GM21737 (cell line): ENCODE data around the gene SLC22A7.

Experiments
- ATAC-seq: cut with Tn5 transposase; IDR thresholded peaks from one replicate; pipeline ENCODE4 v1.9.1; 2021; ENCODE audit warnings: mild to moderate bottlenecking, moderate library complexity; ENCODE audit not compliant: unreplicated experiment

Gene SLC22A7

GRCh38 chr6:43282636-43283513 lies 15.2 kb upstream of the SLC22A7 start:
- no peak for ATAC-seq

GRCh38 chr6:43283514-43283901 lies 14.6 kb upstream of the SLC22A7 start:
- no peak for ATAC-seq

- no peak for ATAC-seq
Observed at GRCh38 chr6:43283905-43284304, 14.2 kb upstream of the SLC22A7 start.

DNA sequence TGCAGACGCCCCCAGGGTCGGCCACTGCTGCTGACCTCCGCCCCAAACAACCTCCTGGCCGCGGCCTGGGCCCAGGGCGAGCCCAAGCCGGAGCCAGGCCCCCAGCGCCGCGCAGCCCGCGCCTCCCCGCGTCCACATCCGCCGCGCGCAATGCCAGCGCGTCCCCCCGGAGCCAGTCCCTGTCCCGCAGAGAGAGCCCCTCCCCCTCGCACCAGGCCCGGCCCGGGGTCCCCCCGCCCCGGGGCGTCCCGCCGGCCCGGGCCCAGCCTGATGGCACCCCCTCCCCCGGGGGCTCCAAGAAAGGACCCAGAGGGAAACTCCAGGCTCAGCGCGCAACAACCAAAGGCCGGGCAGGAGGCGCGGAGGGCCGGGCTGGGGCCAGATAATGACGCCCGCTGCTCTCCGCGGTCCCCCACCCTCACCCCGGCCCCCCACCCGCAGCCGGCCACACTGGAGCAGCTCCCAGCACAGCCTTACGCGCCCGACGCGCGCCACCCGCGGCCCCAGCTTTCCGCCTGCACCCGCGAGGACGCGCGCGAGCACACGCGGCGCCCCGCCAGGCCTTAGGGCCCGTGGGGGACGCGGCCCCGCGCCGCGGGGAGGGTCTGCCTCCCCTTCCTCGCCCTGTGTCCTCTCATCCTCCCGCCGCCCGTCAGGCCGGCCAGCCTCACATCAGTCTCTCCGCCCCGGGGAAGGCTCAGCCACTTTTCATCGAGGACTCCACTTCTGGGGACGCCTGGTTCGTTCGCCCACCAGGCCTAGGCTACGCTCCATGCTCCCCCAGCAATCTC lies 12.9 kb upstream of the SLC22A7 start:
- ATAC-seq = no peak

GRCh38 chr6:43285832-43286231 lies 12.2 kb upstream of the SLC22A7 start:
- no peak for ATAC-seq

DNA sequence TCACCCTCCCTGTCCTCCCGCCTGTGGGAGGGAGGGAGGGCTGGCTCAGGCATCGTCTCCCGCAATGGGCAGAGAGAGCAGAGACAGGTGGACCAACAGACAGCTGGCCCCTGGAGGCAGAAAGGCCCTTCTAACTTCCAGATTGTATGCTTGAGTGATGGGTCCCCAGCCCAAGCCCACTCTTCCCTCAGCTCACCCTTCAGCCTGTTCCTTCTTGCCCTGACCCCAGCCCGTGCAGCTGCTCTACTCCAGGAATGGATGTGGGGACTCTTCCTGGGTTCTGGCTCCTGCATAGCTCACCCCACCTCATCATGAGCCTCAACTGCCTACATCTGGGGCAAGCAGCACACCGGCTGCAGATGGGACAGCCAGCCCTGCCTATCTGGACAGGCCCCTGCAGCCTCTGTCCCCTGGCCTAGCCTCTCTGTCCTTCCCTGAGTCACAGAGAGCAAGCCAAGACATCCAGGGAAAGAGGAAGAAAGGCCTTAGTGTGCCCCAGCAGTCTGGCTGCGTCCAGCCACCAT lies 11.5 kb upstream of the SLC22A7 start:
- ATAC-seq = no peak

GRCh38 chr6:43286980-43287716 lies 10.9 kb upstream of the SLC22A7 start:
- no peak for ATAC-seq

DNA sequence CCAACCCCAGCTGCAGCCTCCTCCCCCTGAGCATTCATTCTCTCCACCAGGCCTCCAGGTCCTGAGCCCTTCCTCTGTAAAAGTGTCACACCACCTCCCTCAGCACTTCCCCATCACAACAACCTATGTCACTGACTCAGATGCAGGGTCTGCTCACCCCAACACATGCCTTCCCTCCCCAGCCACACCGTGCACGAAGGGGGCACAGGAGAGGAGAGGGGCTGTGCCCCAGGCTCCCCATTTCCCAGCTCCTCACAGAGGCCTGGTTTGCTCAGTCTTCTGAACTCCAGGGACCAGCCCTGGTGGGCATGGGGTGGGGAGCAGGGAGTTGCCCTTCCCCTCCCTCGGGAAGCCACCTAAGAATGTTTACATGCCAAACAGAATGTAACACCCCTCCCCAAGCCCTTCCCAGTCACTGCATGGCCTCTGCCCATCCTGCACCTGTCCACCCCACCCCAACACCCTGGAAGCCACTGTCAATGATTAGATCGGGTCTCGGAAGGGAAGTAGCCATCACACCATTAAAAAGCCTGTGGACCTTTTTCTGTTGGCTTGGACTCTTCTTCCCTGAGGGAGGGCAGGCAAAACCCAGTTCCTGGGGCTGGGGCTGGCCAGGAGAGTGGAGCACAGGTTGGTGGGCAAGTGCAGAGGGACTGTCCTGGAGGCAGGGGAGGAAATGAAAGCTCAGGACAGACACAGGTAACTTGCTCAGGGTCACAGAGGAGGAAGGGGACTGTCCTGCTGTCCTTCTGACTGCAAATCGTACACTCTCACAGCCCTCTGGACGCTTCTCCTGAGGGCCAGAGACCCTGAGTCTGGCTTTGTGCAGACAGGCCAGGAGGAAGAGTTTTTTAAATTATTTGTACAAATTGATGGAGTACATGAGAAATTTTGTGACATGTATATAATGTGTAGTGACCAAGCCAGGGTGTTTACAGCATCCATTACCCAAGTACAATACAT lies 10.1 kb upstream of the SLC22A7 start:
- no peak for ATAC-seq

- no peak for ATAC-seq
Observed at GRCh38 chr6:43290339-43290904, 7.6 kb upstream of the SLC22A7 start.

DNA sequence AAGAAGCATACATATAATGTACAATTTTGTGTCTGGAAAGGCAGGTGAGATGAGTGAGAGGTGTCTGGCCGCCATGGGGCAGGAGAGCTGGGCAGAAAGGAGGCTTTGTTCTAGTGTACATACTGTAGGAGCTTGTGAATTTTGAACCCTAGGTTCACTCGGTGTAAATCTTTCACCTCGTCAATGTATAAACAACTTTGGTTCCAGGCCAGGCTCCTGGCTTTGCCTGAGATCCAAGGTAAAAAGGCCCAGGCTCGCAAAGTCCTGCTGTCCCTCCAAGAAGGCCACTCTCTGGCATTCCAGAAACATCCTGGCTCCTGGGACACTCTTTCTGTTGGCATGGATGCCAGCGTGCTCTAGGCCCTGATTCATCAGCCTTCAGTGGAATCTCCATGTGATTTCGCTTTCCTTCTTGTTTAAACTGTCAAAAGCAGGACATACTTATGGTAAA lies 7.1 kb upstream of the SLC22A7 start:
- no peak for ATAC-seq

DNA sequence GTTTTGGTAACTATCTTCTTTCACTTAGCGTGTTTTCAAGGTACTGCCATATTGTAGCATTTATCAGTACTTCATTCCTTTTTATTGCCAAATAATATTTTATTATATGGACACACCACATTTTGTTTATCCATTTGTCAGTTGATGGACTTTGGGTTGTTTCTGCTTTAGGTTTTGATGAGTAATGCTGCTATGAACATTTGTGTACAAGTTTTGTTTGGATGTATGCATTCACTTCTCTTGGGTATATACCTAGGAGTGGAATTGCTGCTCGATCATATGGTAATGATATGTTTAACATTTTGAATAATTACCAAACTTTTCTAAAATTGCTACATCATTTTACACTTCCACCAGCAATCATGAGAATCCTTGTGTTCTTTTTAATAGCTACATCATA lies 6.4 kb upstream of the SLC22A7 start:
- no peak for ATAC-seq

DNA sequence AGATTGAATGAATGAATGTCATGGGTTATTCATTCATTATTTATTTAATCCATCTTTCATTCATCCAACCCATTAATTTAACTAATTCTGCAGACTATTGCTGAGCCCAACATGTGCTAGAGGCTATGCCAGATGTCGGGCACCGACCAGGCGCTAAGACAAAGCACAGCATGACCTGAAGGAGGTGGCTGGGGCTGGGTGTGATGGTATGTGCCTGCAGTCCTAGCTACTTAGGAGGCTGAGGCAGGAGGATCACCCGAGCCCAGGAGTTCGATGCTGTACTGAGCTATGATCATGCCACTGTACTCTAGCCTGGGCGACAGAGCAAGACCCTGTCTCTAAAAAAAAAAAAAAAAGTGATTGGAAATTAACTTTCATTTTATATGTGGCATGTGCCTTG lies 5.7 kb upstream of the SLC22A7 start:
- no peak for ATAC-seq

DNA sequence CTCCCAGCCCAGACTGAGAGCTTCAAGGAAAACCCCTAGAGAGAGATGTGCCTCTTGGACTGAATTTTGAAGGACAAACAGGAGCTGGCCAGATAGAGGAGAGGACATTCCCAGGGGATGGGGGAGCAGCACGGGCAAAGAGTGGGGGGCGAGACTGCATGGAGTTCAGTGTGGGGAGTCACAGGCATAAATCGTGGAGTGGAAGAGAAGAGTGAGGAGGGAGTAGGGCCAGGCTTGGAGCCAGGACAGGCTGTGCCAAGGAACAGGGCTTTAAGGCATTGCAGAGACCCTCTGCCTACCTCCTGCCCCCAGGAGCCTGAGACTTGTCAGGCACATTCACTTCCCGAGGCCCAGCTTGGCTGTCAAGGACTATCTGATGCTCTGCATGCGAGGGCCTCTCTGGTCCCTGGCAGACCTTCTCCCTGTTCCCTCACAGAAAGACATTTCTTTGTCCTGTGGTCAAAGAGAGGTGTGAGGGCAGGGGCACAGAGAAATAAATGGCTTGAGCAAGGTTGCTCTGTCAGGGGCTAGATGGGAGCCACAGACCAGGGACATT lies 5.2 kb upstream of the SLC22A7 start:
- ATAC-seq = no peak

- no peak for ATAC-seq
Observed at GRCh38 chr6:43293698-43294097, 4.4 kb upstream of the SLC22A7 start.

DNA sequence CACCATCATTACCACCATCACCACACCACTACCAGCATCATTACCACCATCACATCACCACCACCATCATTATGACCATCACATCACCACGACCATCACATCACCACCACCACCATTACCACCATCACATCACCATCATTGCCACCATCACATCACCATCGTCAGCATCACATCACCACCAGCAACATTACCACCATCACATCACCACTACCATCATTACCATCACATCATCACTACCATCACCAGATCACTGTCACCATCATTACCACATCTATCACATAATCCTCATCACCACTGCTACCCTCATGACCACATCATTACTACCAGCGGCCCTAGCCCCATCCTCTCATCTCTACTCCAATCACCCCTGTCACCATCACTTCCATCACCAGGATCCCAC lies 3.5 kb upstream of the SLC22A7 start:
- ATAC-seq = no peak

DNA sequence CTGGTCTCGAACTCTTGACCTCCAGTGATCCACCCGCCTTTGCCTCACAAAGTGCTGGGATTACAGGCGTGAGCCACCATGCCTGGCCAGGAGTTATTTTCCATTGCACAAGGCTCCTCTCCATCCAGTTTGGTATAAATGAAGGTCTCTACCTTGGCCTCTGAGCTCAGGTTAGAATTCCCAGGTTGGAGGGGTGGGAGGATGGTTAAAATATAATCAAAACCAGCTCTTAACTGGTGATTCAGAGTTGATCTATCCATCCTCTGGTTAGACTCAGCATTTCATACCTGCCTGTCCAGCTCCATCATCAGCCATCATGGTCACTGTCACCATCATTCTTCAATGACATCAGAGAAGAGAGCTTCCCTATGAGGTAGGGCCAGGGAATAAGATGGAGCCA lies 2.6 kb upstream of the SLC22A7 start:
- ATAC-seq = no peak

DNA sequence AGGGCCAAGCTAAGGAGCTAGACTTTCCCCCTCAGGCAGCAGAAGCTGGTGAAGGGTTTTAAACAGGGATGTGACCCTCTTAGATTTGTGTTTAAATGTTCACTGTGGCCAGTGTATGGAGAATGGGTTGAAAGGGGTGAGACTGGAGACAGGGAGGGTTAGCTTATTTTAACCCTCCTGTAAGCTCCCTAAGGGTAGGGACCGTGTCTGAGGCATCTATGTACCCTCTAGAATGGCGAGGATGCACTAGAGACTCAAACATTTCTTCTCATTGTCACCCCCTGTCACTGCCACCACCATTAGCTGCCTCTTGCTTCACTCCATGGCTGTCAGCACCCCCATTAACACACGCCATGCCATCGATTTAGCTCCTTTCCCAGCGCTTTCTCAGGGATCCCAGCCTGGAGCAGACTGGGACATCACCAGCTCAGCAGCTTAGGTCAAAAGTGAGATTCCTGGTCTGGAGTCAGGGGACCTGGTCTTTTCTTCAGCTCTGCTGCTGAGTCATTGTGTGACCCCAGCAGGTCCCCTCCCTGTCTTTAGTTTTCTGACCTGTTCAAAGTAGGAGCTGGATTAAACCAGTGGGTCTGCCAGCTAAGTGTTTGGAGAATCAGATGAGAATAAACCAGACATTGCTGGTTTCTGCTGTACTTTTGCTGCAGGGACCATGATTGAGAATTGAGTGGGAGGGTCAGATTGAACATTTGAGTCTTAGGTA lies 1.1 kb upstream of the SLC22A7 start:
- no peak for ATAC-seq

DNA sequence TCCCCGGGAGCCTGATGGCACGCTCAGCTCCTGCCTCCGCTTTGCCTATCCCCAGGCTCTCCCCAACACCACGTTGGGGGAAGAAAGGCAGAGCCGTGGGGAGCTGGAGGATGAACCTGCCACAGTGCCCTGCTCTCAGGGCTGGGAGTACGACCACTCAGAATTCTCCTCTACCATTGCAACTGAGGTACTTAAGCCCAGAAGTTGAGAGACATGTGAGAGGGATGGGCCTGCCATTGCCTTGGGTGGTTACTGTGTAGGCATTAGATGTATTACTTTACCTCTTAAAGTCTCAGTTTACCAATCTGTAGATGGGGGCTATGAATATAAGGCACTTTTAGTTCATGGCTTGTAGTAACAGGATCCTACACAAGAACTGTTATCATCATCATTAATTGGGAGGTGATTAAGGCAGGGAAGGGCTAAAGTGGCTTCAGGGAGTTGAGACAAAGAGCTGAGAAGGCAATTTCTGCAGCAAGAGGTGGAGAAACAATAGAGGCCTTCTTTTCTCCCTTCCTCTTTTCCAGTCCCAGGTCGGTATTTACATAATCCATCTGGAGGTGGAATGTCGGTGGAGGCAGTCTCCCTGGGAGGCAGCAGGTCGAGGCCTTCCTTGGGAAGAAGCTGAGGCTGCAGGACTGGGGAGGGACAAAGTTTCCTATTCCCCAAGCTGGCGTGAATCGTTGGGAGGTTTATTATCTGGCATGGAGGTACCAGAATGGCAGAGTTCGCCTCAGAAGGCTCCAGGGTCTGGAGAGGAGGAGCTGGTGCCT lies 691 bp downstream of the SLC22A7 start:
- no peak for ATAC-seq
